ENCODE data around the gene NXPH1.

DNA sequence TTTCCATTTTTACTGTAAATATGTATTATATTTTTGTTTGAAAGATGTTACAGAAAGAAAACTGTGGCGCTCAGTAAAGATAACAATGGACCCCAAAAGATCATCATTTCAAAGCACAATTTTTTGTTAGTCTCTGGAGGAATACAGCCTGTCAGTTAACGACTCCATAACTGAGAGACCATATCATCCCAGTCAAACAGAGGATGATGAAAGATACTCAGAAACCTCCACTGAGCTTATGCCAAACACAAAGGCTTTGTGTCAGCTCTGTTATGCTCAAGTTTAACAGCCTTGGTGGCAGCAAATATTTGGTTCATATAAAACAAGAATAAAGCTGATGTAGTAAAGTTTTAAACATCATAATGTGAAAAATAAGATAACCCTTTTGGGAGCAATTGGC is 345.1 kb downstream of the NXPH1 start:
- TF ChIP-seq POLR2A (IDR thresholded peaks at IDR 0.05) (no peak), CTCF (IDR thresholded peaks at IDR 0.05) (no peak)
